Activated CD4-positive, alpha-beta T cell treated with anti-CD3 and anti-CD28 coated beads, Interleukin-2, amount 50 U/mL, for 24 hours (primary cell): ENCODE data around the gene PDZD8.

ENCODE experiments used
- DNase-seq, 2 donors: peaks; one replicate each; pipeline ENCODE4 v3.0.0-alpha.2; 2020; ENCODE audit warnings: low read depth in 1 of 2, low spot score in 1 of 2

The PDZD8 gene, protein sequence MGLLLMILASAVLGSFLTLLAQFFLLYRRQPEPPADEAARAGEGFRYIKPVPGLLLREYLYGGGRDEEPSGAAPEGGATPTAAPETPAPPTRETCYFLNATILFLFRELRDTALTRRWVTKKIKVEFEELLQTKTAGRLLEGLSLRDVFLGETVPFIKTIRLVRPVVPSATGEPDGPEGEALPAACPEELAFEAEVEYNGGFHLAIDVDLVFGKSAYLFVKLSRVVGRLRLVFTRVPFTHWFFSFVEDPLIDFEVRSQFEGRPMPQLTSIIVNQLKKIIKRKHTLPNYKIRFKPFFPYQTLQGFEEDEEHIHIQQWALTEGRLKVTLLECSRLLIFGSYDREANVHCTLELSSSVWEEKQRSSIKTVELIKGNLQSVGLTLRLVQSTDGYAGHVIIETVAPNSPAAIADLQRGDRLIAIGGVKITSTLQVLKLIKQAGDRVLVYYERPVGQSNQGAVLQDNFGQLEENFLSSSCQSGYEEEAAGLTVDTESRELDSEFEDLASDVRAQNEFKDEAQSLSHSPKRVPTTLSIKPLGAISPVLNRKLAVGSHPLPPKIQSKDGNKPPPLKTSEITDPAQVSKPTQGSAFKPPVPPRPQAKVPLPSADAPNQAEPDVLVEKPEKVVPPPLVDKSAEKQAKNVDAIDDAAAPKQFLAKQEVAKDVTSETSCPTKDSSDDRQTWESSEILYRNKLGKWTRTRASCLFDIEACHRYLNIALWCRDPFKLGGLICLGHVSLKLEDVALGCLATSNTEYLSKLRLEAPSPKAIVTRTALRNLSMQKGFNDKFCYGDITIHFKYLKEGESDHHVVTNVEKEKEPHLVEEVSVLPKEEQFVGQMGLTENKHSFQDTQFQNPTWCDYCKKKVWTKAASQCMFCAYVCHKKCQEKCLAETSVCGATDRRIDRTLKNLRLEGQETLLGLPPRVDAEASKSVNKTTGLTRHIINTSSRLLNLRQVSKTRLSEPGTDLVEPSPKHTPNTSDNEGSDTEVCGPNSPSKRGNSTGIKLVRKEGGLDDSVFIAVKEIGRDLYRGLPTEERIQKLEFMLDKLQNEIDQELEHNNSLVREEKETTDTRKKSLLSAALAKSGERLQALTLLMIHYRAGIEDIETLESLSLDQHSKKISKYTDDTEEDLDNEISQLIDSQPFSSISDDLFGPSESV

DNA sequence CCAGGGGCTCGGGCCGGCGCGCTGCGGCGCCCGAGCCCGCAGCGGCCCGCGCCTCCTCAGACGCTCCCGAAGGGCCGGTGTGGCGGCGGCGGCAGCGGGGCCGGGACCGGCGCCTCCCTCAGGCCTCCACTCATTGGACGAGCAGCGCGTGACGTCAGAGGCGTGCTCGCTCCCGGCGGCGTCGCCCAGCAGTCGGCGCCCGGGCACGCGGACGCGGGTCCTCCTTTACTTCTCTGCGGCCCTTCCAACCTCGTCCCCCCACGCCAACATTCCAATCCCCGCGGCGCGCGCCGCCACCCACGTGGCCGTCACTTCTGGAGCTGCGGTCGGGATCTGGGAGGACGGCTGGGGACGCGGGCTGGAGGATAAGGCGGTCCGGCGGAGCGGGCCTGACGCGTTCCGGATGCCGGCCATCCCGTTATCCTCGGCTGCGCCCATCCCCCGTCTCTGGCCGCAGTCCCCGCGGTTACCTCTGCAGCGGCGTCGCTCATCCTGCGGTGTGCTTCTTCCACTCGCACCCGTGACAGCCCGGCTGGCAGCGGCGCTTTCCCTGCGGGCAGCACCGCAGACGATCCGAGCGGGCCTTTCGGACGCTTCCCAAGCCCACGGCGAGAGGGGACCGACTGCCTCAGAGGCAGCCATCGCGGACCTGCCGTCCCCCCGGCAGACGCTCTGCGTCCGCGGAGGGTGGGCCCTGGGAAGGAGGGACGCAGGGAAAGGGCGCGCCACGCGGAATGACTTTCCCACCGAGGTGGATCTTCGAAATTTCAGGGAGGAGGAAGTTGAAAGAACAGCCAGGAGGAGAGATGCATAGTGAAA lies at the start of gene PDZD8:
Gene PDZD8 (minus strand): TSS at position 81 of the 819 bp plus-strand sequence. CDS start 213 bp downstream, outside the sequence.
- DNase-seq: peak; percentile 86 to 89

DNA sequence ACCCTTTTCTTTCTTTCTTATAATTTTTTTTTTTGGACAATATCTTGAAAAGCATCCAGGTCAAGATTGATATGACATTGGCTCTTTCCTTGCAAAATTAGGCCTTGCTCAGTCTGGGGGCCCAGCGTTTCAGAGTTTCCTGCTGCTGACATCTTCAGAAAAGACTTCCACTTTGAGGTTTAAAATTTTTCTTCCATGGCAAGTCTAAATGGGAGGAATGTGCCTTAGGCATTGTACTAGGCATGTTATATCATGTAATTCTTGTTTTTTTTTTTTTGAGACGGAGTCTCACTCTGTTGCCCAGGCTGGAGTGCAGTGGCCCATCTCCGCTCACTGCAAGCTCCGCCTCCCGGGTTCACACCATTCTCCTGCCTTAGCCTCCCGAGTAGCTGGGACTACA lies 48.9 kb upstream of the PDZD8 start:
- no peak for DNase-seq

DNA sequence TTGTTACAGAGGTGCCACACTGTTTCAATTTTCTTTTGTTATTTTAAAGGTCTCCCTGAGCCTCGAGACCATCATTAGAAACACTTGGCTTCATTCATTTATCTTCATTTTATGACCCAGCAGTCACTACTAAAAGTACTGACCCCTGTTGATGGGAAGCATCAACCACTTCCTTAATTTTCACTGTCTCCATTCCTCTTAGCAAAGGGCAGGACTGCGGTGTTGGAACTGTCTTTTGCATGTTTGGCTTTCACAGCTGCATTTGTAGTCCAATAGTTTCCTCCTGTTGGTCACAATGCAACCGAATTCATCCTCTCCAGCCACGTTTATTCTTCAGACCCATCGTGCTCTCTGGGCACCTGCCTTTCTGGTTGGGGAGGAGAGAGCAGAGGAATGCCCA lies 46.7 kb upstream of the PDZD8 start:
- DNase-seq: no peak

DNA sequence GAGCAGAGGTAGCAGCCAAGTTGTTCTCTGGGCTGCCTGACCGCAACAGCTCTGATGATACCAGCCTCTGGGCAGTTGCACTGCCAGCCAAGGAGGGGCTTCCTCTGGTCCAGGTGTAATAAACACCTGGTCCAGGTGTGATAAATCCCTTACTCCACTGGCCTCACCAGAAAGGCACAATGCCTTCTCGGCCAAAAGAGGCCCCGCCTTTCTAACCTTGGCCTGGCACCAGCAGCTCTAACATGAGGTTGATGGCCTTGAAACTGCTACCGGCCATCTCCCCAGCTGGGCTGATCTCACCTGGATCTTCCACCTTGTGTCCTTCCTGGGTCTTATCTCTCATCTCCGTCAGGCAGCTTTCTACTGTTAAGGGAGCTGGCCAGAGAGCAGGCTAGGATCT lies 45.5 kb upstream of the PDZD8 start:
- no peak for DNase-seq

DNA sequence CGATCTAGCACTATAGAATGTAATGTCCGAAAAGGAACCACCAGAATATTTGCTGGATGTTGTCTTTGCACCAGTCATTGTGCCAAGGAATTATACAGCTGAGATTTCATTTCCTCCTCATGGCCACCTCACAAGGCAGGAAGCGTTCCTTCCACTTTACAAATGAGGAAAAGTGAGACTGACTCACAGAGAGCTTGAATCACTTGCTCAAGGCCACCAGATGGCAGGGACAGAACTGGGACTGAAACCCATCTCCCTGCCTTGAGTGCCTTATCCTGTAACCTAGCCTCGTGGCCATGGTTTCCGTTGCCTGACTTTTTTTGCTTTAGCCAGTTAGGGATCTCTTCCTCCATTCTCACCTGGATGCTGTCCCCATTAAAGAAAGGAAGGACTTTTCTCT lies 44.7 kb upstream of the PDZD8 start:
- DNase-seq: no peak

- DNase-seq: no peak
Measured at GRCh38 chr10:117419159-117419558, 43.9 kb upstream of the PDZD8 start.

- DNase-seq: no peak
Measured at GRCh38 chr10:117418121-117418520, 42.9 kb upstream of the PDZD8 start.

- no peak for DNase-seq
Measured at GRCh38 chr10:117417196-117417595, 42.0 kb upstream of the PDZD8 start.

DNA sequence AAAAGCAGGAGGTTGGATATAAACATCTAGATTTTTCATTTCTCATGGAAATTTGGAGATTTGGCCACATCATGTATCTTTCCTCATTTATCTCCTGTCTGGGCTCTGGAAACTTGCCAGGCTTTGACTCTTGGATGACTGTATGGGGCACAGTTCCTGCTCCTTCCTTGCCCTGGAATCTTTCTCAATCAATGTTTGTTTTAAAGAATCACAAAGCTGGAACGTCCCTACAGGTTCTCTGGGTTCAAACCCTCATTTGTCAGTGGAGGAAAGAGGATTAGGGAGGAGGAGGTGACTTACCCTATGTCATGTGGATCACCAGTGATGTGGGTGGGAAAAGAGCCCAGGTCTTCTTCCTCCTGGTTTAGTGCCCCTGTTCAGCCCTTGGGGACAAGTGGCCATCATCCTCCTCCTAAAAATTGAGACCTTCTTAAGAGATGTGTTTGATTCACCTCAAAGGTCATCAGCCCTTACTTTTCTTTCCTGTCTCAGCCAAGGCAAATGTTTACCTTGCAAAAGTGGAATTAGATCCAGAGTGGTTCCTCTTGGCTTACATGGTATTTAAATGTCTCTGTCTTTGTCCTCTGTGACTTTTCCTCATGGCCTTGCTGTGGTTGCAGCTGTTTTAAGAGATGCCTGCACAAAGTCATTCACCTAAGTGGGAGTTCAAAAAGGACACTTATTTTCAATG lies 38.8 kb upstream of the PDZD8 start:
- DNase-seq: no peak

- DNase-seq: no peak
Measured at GRCh38 chr10:117412469-117413010, 37.3 kb upstream of the PDZD8 start.

DNA sequence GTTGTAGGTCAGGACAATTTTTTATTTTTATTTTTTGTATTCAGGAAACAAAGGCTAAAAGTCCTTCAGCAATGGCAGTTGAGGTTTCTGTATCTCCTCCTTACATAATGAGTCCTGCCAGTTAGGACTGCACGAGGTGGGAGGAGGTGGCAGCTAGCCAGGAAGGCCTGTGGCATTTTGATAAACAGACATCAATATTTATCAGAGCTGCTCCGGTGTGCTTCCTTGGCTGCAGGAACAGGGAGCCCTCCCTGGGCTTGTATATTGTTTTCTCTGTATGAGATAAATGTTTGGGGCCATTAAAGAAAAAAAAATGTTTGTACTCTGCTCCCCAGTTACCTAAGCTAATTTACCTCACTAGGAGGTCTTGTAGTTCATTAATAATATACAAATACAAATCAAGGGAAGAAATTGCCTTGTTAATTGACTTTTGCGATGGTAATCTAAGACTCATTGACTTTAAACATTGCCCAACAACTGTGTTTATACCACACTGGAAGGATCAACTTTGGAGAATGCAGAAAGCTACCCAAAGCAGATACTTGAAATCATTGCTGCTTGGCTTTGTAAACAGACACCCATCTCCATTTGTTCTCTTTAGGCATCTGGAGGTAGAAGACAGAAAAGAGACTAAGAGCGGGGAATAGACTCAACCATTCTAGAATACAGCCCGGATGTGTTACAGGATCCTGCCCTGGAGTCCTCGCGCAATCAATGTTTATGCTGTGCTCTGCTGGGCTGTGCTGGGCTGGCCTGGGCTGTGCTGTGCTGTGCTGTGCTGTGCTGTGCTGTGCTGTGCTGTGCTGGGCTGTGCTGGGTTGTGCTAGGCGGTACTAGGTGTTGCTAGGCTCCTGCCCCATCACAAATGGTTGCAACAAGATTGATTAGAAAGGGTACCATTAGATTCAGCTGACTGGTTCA lies 36.5 kb upstream of the PDZD8 start:
- DNase-seq: no peak

DNA sequence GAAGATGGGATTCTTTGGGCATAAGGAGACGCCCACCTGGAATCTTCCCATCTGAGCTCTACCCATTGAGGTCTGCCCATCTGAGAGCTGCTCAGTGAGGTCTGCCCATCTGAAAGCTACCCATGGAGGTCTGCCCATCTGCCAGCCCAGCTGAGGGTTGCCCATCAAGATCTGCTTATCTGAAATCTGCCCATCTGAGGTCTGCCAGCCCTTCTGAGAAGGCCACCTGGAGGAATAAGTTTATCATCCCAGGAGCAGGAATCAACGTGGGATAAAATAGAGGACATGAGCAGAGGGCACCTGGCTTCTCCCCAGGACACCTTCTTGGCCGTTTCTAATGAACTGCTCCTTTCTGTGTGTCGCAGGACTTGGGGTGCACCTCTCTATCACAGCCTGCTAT lies 35.3 kb upstream of the PDZD8 start:
- DNase-seq: no peak

DNA sequence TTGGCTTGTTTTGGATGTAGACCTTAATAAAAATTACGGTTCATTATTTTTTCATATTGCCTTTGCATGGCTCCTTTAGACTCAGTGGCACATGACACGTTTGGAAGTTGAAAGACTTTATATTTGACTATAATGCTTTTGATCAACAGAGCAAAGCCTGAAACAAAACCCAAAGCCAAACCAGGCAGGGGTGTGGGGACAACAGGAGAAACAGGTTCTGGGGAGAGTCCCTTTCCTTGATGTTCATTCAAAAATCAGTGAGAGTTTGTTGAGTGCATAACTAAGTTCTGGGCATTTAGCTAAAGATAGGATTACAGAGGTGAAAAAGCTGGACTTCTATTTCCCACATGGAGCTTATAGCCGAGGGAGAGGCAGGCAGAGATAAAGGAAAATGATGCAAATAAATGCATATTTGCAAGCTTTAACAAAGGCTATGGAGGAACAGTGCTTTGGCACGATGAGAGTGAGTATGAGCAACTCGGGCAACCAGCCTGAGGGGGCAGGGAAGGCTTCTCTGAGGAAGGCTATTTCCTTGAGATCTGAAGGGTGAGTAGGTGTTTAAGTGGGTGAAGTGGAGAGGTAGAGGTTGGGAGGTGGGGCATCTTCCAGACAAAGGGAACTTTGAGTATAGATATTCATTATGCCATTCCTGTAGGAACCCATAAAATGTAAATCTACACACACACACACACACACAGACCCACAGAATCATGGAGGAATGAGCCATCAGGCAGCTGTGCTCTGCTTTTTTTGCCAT lies 34.5 kb upstream of the PDZD8 start:
- DNase-seq: no peak

DNA sequence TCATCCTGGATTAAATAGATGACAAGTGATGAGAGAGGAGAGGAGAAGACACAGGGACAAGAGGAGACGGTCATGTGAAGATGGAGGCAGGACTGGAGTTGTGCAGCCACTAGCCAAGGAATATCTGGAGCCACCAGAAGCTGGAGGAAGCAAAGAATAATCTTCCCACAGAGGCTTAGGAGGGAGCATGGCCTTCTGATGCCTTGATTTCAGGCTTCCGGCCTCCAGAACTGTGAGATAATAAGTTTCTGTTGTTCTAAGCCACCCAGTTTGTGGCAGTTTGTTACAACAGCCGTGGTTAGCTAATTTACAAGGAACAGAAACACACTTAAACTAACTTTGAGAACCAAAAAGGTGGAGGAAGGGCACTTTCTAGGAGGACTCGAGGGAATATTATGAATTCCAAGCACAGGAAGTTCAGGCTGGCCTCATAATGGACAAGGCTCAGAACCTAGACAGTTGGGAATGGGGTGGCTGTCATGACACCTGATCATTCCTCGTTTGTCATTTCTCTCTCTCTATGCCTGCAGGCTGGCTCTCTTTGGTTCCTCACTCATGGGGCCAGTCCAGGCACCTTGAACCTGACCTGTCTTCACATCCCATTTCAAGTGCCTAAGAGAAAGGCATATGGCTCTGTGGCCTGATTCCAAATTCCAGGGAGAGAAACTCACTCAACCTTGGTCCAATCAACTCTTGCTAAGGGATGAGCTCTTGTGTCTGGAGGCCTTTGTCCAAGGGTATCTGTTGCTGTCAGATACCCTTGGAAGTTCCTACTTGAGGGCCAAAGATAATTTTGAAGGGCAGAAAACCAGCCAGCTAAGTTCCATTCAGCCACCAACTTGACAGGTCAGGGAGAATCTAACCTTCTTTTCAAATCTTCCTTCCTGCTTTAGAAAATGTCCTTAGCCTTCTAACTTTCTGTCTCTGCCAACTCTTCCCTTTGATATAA lies 33.5 kb upstream of the PDZD8 start:
- DNase-seq: no peak

DNA sequence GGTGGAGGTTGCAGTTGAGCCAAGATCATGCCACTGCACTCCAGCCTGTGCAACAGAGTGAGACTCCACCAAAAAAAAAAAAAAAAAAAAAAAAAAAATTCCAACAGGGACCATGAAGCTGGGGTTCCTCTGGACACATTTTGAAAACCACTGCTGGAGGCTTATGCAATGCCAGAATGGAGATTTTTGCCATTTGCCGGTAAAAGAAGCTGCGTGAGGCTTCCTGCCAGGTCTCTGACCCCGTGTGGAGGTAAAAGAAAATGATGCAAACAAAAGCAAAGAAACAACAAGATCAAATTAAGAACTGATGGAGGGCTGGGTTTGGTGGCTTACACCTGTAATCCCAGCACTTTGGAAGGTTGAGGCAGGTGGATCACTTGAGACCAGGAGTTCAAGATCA lies 30.5 kb upstream of the PDZD8 start:
- no peak for DNase-seq

GRCh38 chr10:117400329-117400728 lies 25.1 kb upstream of the PDZD8 start:
- no peak for DNase-seq
